Activated T-cell treated with anti-CD3 and anti-CD28 coated beads, Interleukin-2, amount 50 U/mL, for 24 hours (primary cell): ENCODE results near the gene URAD.
"Not testable (repeated sequence)": the region's sequence is repeated elsewhere in the genome, so short reads cannot be mapped to it uniquely, and the experiment has no call there.

Source experiments
- DNase-seq: peaks from one replicate; pipeline ENCODE4 v3.0.0-alpha.2; 2020
- H3K27ac Mint-ChIP-seq: 2 replicates; pipeline ENCODE4 v1.8.0; 2020; ENCODE audit warnings: mild to moderate bottlenecking, mixed read lengths
- H3K27me3 Mint-ChIP-seq: 2 replicates; pipeline ENCODE4 v1.8.0; 2020; ENCODE audit warnings: mixed read lengths
- H3K36me3 Mint-ChIP-seq: 2 replicates; pipeline ENCODE4 v1.8.0; 2020; ENCODE audit warnings: low read depth, mixed read lengths
- H3K4me1 Mint-ChIP-seq: 2 replicates; pipeline ENCODE4 v1.8.0; 2020; ENCODE audit warnings: low read depth, mixed read lengths
- H3K4me3 Mint-ChIP-seq: 2 replicates; pipeline ENCODE4 v1.8.0; 2020; ENCODE audit warnings: mild to moderate bottlenecking, moderate library complexity, mixed read lengths
- H3K9me3 Mint-ChIP-seq: 2 replicates; pipeline ENCODE4 v1.8.0; 2020; ENCODE audit warnings: mixed read lengths

URAD gene

DNA sequence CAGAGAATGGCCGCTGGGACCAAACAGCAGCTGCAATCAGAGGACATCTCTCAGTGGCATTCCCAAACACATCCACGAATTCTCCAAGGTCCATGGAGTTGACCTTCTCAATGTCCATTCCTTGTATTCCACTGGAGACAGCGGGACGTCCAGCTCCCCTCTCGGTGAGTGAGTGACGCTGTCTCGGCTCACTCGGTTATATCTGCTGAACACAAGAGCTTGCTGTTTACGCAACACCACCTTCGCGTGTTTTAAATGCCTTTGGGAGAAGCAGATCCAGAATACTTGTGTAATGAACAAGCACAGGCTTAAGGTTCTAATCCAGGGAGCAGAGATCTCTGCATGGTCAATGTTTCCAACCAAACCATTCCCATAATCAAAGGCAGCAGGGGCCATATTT lies at the start of gene URAD:
URAD (minus strand) TSS at position 174 of the 400 bp plus-strand sequence; CDS start at position 118, 56 bp downstream.
- no peaks in the 10 kb centered on the region for H3K36me3 Mint-ChIP-seq
- H3K27ac Mint-ChIP-seq = no peak within 1 kb of the TSS

GRCh38 chr13:28037399-28037798 lies 48.9 kb upstream of the URAD start:
- Mint-ChIP-seq H3K4me3 (no peak overlapping the region), H3K4me1 (peaks cover 2% of the 10 kb centered on the region), H3K36me3 (no peaks in the 10 kb centered on the region), H3K27me3 (peaks cover 28% of the 10 kb centered on the region), H3K9me3 (no peaks in the 10 kb centered on the region), H3K27ac (no peak overlapping the region)
- DNase-seq = no peak

More for the DNA sequence above, at the start of gene URAD:
- no peaks in the 10 kb centered on the region for H3K4me1 Mint-ChIP-seq
- H3K4me3 Mint-ChIP-seq = no peak within 1 kb of the TSS
- no peak for DNase-seq
- H3K27me3 Mint-ChIP-seq = peaks cover 37% of the 10 kb centered on the region
- H3K9me3 Mint-ChIP-seq = no peaks in the 10 kb centered on the region

DNA sequence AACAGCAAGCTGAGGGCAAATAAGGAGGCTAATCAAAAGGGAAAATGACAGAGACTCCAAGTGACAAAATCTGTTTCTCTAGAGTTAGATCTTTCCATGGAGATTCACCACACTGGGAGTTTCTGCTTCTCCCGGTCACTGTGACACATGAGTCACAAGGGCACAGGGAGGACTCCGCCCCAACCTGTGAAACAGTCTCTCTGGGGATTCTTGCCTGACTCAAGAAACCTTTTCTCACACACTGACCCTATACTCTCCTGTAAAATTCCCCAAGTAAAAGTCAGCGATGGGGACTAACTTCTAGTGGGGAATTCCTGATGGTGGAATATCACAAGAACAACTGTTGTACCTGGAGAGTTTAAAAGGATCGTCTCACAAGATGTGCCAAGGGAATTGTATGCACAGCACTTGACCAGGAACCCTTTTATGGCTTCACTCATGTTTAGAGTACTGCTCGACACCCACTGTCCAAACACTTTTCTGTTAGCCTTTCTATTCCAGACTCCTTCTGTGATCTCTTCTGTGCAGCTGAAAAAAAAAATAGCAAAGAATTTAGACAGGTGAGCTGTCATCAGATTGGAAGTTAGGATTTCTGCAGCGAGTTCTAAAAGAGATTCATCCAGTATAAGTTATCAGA lies 46.8 kb upstream of the URAD start:
- peaks cover 32% of the 10 kb centered on the region for H3K27me3 Mint-ChIP-seq
- no peak overlapping the region for H3K27ac Mint-ChIP-seq
- H3K4me3 Mint-ChIP-seq = no peak overlapping the region
- no peaks in the 10 kb centered on the region for H3K9me3 Mint-ChIP-seq
- H3K4me1 Mint-ChIP-seq = peaks cover 2% of the 10 kb centered on the region
- no peaks in the 10 kb centered on the region for H3K36me3 Mint-ChIP-seq
- DNase-seq = no peak

- no peak overlapping the region for H3K27ac Mint-ChIP-seq
- no peak overlapping the region for H3K4me3 Mint-ChIP-seq
- peaks cover 36% of the 10 kb centered on the region for H3K27me3 Mint-ChIP-seq
- no peaks in the 10 kb centered on the region for H3K9me3 Mint-ChIP-seq
- no peak for DNase-seq
- H3K4me1 Mint-ChIP-seq = peaks cover 2% of the 10 kb centered on the region
- no peaks in the 10 kb centered on the region for H3K36me3 Mint-ChIP-seq
Observed at GRCh38 chr13:28033894-28034655, 45.6 kb upstream of the URAD start.

DNA sequence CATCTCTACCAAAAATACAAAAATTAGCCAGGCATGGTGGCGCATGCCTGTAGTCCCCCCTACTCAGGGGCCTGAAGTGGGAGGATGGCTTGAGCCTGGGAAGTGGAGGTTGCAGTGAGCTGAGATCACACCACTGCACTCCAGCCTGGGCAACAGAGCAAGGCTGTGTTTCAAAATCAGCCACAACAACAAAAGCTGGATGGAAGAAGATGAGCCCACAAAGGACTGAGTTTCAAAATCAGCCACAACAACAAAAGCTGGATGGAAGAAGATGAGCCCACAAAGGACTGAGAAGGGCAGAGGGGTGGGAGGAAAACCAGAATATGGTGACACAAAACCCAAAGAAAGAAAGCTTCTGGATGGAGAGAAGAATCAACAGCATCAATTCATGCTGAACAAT lies 43.9 kb upstream of the URAD start:
- H3K36me3 Mint-ChIP-seq, DNase-seq, H3K9me3 Mint-ChIP-seq, H3K27ac Mint-ChIP-seq, H3K4me1 Mint-ChIP-seq, H3K4me3 Mint-ChIP-seq: not testable (repeated sequence)
- peaks cover 34% of the 10 kb centered on the region for H3K27me3 Mint-ChIP-seq

GRCh38 chr13:28031896-28032288 lies 43.4 kb upstream of the URAD start:
- Mint-ChIP-seq H3K27ac (no peak overlapping the region), H3K36me3 (no peaks in the 10 kb centered on the region), H3K27me3 (peaks cover 34% of the 10 kb centered on the region), H3K9me3 (no peaks in the 10 kb centered on the region), H3K4me1 (peaks cover 9% of the 10 kb centered on the region), H3K4me3 (no peak overlapping the region)
- DNase-seq = no peak

DNA sequence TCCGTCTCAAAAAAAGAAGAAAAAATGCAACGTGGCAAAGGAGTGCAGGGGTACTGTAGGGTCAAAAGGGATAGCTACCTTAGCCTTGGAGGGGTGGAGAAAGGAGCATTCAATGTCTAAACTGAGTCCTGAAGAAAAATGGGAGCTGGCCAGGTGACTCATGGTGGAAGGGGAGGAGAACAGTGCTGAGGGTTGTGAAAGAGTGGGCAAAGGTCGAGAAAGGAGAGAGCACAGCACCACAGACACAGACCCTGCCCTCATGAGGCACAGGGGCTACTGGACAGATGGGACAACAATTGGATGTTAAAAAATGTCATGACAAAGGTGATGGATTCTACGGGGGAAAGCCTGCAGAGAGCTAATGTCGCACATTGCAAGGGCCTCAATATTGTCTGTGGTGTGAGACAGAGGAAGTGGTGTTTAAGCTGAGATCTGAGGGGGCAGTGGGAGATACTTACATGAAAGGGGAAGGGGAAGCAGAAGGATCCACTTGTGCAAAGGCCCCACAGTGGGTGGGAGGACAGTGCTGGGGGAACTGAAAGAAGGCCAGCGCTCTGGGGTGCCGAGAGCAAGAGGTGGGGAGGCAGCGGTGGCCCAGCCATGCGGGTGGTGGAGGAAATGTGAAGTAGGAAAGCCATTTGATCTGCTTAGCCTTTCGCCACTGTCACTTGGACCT lies 42.9 kb upstream of the URAD start:
- no peak for DNase-seq
- no peak overlapping the region for H3K27ac Mint-ChIP-seq
- H3K4me1 Mint-ChIP-seq = peaks cover 9% of the 10 kb centered on the region
- peaks cover 34% of the 10 kb centered on the region for H3K27me3 Mint-ChIP-seq
- H3K4me3 Mint-ChIP-seq = no peak overlapping the region
- H3K36me3 Mint-ChIP-seq = no peaks in the 10 kb centered on the region
- H3K9me3 Mint-ChIP-seq = no peaks in the 10 kb centered on the region

DNA sequence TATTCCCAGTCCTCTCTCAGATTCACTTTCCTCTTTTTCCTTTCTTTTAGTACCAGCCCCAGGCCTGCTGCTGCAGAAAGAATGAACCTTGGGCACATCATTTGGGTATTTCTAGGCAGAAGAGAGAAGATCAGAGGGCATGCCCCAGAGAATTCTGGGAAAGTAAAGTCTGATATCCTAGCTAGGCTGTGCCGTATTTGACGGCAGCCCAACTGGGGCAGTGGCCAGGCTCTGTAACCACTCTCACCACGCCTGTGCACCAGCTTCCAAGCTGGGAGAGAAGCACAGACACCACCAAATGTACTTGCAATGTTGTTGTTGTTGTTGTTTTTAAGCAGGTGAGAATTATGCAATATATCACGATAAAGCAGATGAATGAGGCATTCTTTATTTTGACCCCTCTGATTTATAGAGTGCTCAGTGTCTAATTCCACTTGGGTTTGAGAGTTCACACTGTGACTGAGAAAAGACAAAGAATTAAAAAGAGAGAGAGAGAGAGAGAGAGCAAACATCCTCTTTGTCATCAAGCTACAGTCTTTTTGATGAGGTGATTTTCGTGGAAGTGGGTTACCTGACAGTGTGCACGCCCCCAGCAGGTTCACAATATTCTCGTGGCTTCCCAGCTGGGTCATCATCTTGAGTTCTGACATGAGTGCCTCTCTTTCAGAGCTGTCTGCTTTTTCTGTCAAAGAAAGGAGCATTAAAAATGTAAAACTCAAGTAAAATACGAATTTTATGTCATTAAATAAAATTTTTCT lies 39.3 kb upstream of the URAD start:
- H3K27ac Mint-ChIP-seq = no peak overlapping the region
- no peak for DNase-seq
- H3K4me1 Mint-ChIP-seq = peaks cover 9% of the 10 kb centered on the region
- H3K36me3 Mint-ChIP-seq = no peaks in the 10 kb centered on the region
- H3K27me3 Mint-ChIP-seq = peaks cover 28% of the 10 kb centered on the region
- no peaks in the 10 kb centered on the region for H3K9me3 Mint-ChIP-seq
- H3K4me3 Mint-ChIP-seq = no peak overlapping the region

DNA sequence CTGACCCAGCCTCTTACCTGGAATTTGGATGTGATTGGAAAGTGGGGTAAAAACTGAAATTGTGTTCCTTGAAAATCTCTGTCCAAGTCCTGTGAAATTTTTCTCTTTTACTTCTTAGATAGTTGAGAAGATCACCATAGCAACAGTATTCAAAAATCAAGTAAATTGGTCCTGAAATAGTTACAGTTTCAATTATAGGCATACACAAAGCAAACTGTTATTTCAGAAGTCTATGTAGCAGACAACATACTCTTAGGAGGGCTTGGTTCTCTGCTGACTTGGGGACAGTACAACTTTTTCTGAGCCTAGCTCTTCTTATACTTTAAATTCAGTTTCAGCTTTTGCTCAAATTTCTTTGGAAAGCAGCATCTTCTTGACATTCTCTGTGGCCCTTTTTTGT lies 38.6 kb upstream of the URAD start:
- Mint-ChIP-seq H3K27me3 (peaks cover 27% of the 10 kb centered on the region), H3K4me3 (no peak overlapping the region), H3K27ac (no peak overlapping the region), H3K36me3 (no peaks in the 10 kb centered on the region), H3K4me1 (peaks cover 9% of the 10 kb centered on the region), H3K9me3 (no peaks in the 10 kb centered on the region)
- no peak for DNase-seq

GRCh38 chr13:28026508-28026907 lies 38.0 kb upstream of the URAD start:
- H3K4me1 Mint-ChIP-seq = peaks cover 9% of the 10 kb centered on the region
- no peaks in the 10 kb centered on the region for H3K9me3 Mint-ChIP-seq
- no peak overlapping the region for H3K4me3 Mint-ChIP-seq
- no peaks in the 10 kb centered on the region for H3K36me3 Mint-ChIP-seq
- no peak overlapping the region for H3K27ac Mint-ChIP-seq
- peaks cover 21% of the 10 kb centered on the region for H3K27me3 Mint-ChIP-seq
- DNase-seq = no peak

DNA sequence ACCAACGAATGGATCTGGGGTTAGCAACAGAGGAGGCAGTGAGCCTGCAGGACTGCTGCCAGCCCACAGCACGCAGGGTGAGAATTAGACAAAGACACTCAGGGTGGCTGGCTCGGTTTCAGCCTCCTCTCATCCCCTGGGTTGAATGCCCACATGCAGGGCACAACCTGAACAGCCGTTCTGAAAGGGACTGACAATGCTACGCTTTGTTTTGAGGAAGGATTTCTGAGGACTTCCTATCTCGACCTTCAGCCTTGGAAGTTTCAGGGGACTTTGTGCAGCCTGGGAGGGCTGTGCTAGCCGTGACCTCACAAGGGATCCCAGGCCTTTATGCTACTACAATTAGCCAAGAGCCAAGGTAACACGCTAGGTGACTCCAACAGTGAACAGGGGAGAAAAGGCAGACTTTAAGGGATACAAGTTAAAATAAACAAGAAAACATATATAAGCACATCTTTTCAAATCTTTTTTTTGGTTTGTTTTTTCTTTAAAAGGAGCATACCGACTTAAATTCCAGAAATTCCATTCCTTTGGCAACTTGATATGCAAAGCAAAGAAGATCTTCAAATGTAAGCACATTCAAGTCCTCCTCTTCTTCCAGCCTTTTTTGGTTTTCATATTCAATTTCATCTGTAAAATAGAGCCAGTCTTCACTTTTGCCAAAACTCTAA lies 34.5 kb upstream of the URAD start:
- Mint-ChIP-seq H3K27me3 (peaks cover 7% of the 10 kb centered on the region), H3K9me3 (no peaks in the 10 kb centered on the region), H3K27ac (no peak overlapping the region), H3K36me3 (no peaks in the 10 kb centered on the region), H3K4me1 (peaks cover 9% of the 10 kb centered on the region), H3K4me3 (no peak overlapping the region)
- DNase-seq = no peak

GRCh38 chr13:28014301-28014700 lies 25.8 kb upstream of the URAD start:
- H3K27me3 Mint-ChIP-seq = peaks cover 6% of the 10 kb centered on the region
- no peak for DNase-seq
- H3K4me1 Mint-ChIP-seq = peaks cover 4% of the 10 kb centered on the region
- no peaks in the 10 kb centered on the region for H3K36me3 Mint-ChIP-seq
- H3K27ac Mint-ChIP-seq = no peak overlapping the region
- H3K9me3 Mint-ChIP-seq = no peaks in the 10 kb centered on the region
- no peak overlapping the region for H3K4me3 Mint-ChIP-seq

- Mint-ChIP-seq H3K36me3 (no peaks in the 10 kb centered on the region), H3K4me1 (peaks cover 4% of the 10 kb centered on the region)
Observed at GRCh38 chr13:28013482-28013881, 25.0 kb upstream of the URAD start.

GRCh38 chr13:28012896-28013295 lies 24.4 kb upstream of the URAD start:
- Mint-ChIP-seq H3K4me1 (peaks cover 4% of the 10 kb centered on the region), H3K4me3 (no peak overlapping the region), H3K27me3 (peaks cover 6% of the 10 kb centered on the region), H3K27ac (no peak overlapping the region), H3K36me3 (no peaks in the 10 kb centered on the region), H3K9me3 (no peaks in the 10 kb centered on the region)
- no peak for DNase-seq

More at GRCh38 chr13:28013482-28013881, 25.0 kb upstream of the URAD start:
- DNase-seq = no peak
- Mint-ChIP-seq H3K4me3 (no peak overlapping the region), H3K27me3 (peaks cover 6% of the 10 kb centered on the region), H3K9me3 (no peaks in the 10 kb centered on the region), H3K27ac (no peak overlapping the region)
